ENCODE measurements around the gene RAB1B.

DNA sequence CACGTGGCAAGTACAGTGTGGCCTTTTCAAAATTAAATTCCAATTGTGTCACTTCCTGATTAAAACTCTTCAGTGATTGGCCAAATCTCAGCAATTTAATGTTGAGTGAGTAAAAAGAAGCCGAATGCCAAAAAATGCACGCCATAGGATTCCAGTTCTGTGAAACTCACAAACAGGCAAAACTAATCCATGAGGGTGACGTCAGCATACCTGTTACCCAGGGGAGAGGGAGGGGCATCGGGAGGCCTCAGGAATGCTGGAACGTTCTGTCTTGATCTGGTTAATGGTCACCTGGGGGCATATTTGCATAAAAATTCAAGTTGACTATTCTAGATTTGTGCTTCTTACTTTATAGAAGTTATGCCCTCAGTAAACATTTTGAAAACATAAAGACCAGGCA lies 39.9 kb upstream of the RAB1B start:
- TF ChIP-seq, protein P1, sequence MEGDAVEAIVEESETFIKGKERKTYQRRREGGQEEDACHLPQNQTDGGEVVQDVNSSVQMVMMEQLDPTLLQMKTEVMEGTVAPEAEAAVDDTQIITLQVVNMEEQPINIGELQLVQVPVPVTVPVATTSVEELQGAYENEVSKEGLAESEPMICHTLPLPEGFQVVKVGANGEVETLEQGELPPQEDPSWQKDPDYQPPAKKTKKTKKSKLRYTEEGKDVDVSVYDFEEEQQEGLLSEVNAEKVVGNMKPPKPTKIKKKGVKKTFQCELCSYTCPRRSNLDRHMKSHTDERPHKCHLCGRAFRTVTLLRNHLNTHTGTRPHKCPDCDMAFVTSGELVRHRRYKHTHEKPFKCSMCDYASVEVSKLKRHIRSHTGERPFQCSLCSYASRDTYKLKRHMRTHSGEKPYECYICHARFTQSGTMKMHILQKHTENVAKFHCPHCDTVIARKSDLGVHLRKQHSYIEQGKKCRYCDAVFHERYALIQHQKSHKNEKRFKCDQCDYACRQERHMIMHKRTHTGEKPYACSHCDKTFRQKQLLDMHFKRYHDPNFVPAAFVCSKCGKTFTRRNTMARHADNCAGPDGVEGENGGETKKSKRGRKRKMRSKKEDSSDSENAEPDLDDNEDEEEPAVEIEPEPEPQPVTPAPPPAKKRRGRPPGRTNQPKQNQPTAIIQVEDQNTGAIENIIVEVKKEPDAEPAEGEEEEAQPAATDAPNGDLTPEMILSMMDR (IDR thresholded peaks at IDR 0.05) = no peak
- no peak for TF ChIP-seq POLR2A (IDR thresholded peaks at IDR 0.05)

All from vagina (tissue), 2 donors.